Stimulated activated CD8-positive, alpha-beta memory T cell treated with anti-CD3 and anti-CD28 coated beads, Interleukin-4, amount 100 ng/mL, for 1 hour (primary cell): ENCODE data around the gene RPH3AL.
"Not testable (repeated sequence)": the region's sequence is repeated elsewhere in the genome, so short reads cannot be mapped to it uniquely, and the experiment has no call there.

Experiments used
- DNase-seq, 2 donors: peaks; one replicate each; pipeline ENCODE4 v3.0.0-alpha.2; 2020; ENCODE audit warnings: low read depth in 2 of 2, low spot score in 1 of 2

RPH3AL gene

GRCh38 chr17:283911-284675 lies 68.5 kb downstream of the RPH3AL start:
- no peak for DNase-seq

- no peak for DNase-seq
Measured at GRCh38 chr17:282912-283882, 69.4 kb downstream of the RPH3AL start.

GRCh38 chr17:282000-282911 lies 70.4 kb downstream of the RPH3AL start:
- no peak for DNase-seq

- DNase-seq, result no peak
Measured at GRCh38 chr17:281365-281999, 71.1 kb downstream of the RPH3AL start.

GRCh38 chr17:280901-281300 lies 71.7 kb downstream of the RPH3AL start:
- no peak for DNase-seq

- DNase-seq, result no peak
Measured at GRCh38 chr17:280216-280615, 72.4 kb downstream of the RPH3AL start.

- no peak for DNase-seq
Measured at GRCh38 chr17:279776-280175, 72.8 kb downstream of the RPH3AL start.

GRCh38 chr17:279331-279730 lies 73.3 kb downstream of the RPH3AL start:
- no peak for DNase-seq

GRCh38 chr17:278676-279059 lies 73.9 kb downstream of the RPH3AL start:
- no peak for DNase-seq

GRCh38 chr17:278055-278675 lies 74.4 kb downstream of the RPH3AL start:
- no peak for DNase-seq

- no peak for DNase-seq
Measured at GRCh38 chr17:274902-275301, 77.7 kb downstream of the RPH3AL start.

- DNase-seq, result no peak
Measured at GRCh38 chr17:273981-274832, 78.4 kb downstream of the RPH3AL start.

- DNase-seq, result not testable (repeated sequence)
Measured at GRCh38 chr17:272856-273255, 79.8 kb downstream of the RPH3AL start.

- not testable (repeated sequence) for DNase-seq
Measured at GRCh38 chr17:271928-272623, 80.5 kb downstream of the RPH3AL start.

- no peak for DNase-seq
Measured at GRCh38 chr17:269616-270514, 82.7 kb downstream of the RPH3AL start.

GRCh38 chr17:266701-267667 lies 85.6 kb downstream of the RPH3AL start:
- DNase-seq, result no peak
